ENCODE results near the gene SCAF8. TPM values are rescaled to one million over a fixed set of nuclear protein-coding genes. Genes with fewer than 3 reads are reported as not detected.
A peak's percentile ranks its signal among the peaks of the same experiment; 100 is the strongest.
"Not testable (repeated sequence)": the region's sequence is repeated elsewhere in the genome, so short reads cannot be mapped to it uniquely, and the experiment has no call there.

The SCAF8 gene
- total and polyA plus RNA-seq, 9 donors = 27.2 to 43.2 (median 34.3) TPM

- peak; percentile 6 for DNase-seq
- Histone ChIP-seq H3K36me3 (ENCODE audit: control insufficient read depth, insufficient read depth, low read length) (peaks cover 1% of the 10 kb centered on the region), H3K27me3 (ENCODE audit: control insufficient read depth, insufficient read depth, low read length) (no peaks in the 10 kb centered on the region), H3K4me3 (ENCODE audit: low read length) (no peak overlapping the region), H3K27ac (ENCODE audit: low read length) (no peak overlapping the region), H3K9me3 (replicated peaks; ENCODE audit: control insufficient read depth, low read depth, low read length) (peaks cover under 1% of the 10 kb centered on the region), H3K4me1 (ENCODE audit: control insufficient read depth, insufficient read depth, low read length) (peaks cover 10% of the 10 kb centered on the region)
- no CpG with 5 or more reads among the region's 3 CpGs for WGBS (ENCODE audit: insufficient coverage)
These were observed 33.9 kb downstream of the SCAF8 start for GRCh38 chr6:154767003-154767723.

DNA sequence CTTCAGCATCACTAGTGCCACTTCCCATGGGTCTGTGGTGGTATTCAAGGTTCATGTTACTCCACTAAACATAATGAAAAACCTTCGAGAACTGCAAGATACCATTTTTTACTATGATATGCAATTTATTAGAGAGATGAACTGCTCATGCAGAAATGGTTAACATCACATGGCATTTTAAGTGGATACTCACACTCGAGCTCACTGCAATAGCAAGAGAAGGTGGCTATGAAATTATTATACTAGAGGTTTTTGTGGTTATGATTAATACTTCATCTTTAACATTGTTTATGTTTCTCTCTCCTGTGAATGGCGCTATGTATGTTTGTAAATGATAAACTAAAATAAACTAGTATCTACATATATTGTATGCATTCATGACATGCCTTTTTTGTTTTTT lies 35.1 kb downstream of the SCAF8 start:
- no peaks in the 10 kb centered on the region for H3K27me3 ChIP-seq (ENCODE audit: control insufficient read depth, insufficient read depth, low read length)
- WGBS (ENCODE audit: insufficient coverage) = no CpG with 5 or more reads among the region's 3 CpGs
- H3K27ac ChIP-seq (ENCODE audit: low read length) = no peak overlapping the region
- peaks cover 10% of the 10 kb centered on the region for H3K4me1 ChIP-seq (ENCODE audit: control insufficient read depth, insufficient read depth, low read length)
- no peaks in the 10 kb centered on the region for H3K36me3 ChIP-seq (ENCODE audit: control insufficient read depth, insufficient read depth, low read length)
- H3K4me3 ChIP-seq (ENCODE audit: low read length) = no peak overlapping the region
- DNase-seq = no peak
- H3K9me3 ChIP-seq (replicated peaks; ENCODE audit: control insufficient read depth, low read depth, low read length) = no peaks in the 10 kb centered on the region

DNA sequence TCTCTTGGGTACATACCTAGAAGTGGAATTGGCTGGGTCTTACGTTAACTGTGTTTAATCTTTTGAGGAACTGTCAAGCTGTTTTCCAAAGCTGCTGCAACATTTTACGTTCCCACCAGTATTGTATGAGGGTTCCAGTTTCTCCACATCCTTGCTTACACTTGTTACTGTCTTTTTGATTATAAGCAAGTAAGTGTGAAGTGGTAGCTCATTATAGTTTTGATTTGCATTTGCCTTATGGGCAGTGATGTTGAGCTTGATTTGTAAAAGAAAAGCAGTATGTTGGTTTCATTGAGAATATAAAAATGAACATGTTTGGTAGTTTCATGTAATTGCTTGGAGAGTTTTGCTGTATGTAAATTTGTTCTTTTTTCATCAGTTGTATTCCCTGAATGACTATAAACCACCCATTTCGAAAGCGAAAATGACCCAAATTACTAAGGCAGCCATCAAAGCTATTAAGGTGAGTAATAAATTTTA lies 40.4 kb downstream of the SCAF8 start:
- H3K36me3 ChIP-seq (ENCODE audit: control insufficient read depth, insufficient read depth, low read length) = peaks cover 8% of the 10 kb centered on the region
- H3K27me3 ChIP-seq (ENCODE audit: control insufficient read depth, insufficient read depth, low read length) = no peaks in the 10 kb centered on the region
- no peaks in the 10 kb centered on the region for H3K9me3 ChIP-seq (replicated peaks; ENCODE audit: control insufficient read depth, low read depth, low read length)
- no peak overlapping the region for H3K27ac ChIP-seq (ENCODE audit: low read length)
- 88% methylated on average over 1 of the region's 4 CpGs for WGBS (ENCODE audit: insufficient coverage)
- H3K4me3 ChIP-seq (ENCODE audit: low read length) = no peak overlapping the region
- no peaks in the 10 kb centered on the region for H3K4me1 ChIP-seq (ENCODE audit: control insufficient read depth, insufficient read depth, low read length)
- no peak for DNase-seq

DNA sequence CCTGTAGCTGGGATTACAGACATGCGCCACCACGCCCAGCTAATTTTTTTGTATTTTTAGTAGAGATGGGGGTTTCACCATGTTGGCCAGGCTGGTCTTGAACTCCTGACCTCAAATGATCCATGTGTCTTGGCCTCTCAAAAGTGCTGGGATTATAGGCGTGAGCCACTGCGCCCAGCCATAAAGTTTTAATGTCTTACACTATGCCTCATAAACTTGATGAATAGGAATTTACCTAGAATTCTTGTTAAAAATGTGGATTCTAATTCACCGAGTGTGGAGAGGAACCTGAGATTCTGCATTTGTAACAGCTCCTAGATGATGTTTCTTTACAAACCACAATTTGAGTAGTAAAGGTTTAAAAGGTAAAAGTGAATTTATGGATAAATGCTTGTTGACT lies 45.9 kb downstream of the SCAF8 start:
- no CpG with 5 or more reads among the region's 5 CpGs for WGBS (ENCODE audit: insufficient coverage)
- H3K4me3 ChIP-seq (ENCODE audit: low read length); H3K9me3 ChIP-seq (replicated peaks; ENCODE audit: control insufficient read depth, low read depth, low read length); H3K27ac ChIP-seq (ENCODE audit: low read length); DNase-seq; H3K4me1 ChIP-seq (ENCODE audit: control insufficient read depth, insufficient read depth, low read length); H3K27me3 ChIP-seq (ENCODE audit: control insufficient read depth, insufficient read depth, low read length): not testable (repeated sequence)
- peaks cover 19% of the 10 kb centered on the region for H3K36me3 ChIP-seq (ENCODE audit: control insufficient read depth, insufficient read depth, low read length)

- no CpG with 5 or more reads among the region's 4 CpGs for WGBS (ENCODE audit: insufficient coverage)
- H3K4me3 ChIP-seq (ENCODE audit: low read length) = no peak overlapping the region
- peaks cover 16% of the 10 kb centered on the region for H3K36me3 ChIP-seq (ENCODE audit: control insufficient read depth, insufficient read depth, low read length)
- H3K27ac ChIP-seq (ENCODE audit: low read length) = no peak overlapping the region
- DNase-seq = no peak
- H3K9me3 ChIP-seq (replicated peaks; ENCODE audit: control insufficient read depth, low read depth, low read length) = no peaks in the 10 kb centered on the region
- H3K4me1 ChIP-seq (ENCODE audit: control insufficient read depth, insufficient read depth, low read length) = no peaks in the 10 kb centered on the region
- H3K27me3 ChIP-seq (ENCODE audit: control insufficient read depth, insufficient read depth, low read length) = no peaks in the 10 kb centered on the region
These were observed 49.0 kb downstream of the SCAF8 start for GRCh38 chr6:154782193-154782592.

- no peak for DNase-seq
- Histone ChIP-seq H3K9me3 (replicated peaks; ENCODE audit: control insufficient read depth, low read depth, low read length) (no peaks in the 10 kb centered on the region), H3K4me1 (ENCODE audit: control insufficient read depth, insufficient read depth, low read length) (no peaks in the 10 kb centered on the region), H3K4me3 (ENCODE audit: low read length) (no peak overlapping the region), H3K27me3 (ENCODE audit: control insufficient read depth, insufficient read depth, low read length) (no peaks in the 10 kb centered on the region), H3K36me3 (ENCODE audit: control insufficient read depth, insufficient read depth, low read length) (peaks cover 16% of the 10 kb centered on the region), H3K27ac (ENCODE audit: low read length) (no peak overlapping the region)
- WGBS (ENCODE audit: insufficient coverage) = no CpG with 5 or more reads among the region's 2 CpGs
These were observed 50.0 kb downstream of the SCAF8 start for GRCh38 chr6:154783229-154783628.

GRCh38 chr6:154785075-154785474 lies 51.9 kb downstream of the SCAF8 start:
- peaks cover 11% of the 10 kb centered on the region for H3K36me3 ChIP-seq (ENCODE audit: control insufficient read depth, insufficient read depth, low read length)
- DNase-seq = no peak
- no peak overlapping the region for H3K4me3 ChIP-seq (ENCODE audit: low read length)
- no peak overlapping the region for H3K27ac ChIP-seq (ENCODE audit: low read length)
- H3K27me3 ChIP-seq (ENCODE audit: control insufficient read depth, insufficient read depth, low read length) = no peaks in the 10 kb centered on the region
- no CpG with 5 or more reads among the region's 2 CpGs for WGBS (ENCODE audit: insufficient coverage)
- H3K4me1 ChIP-seq (ENCODE audit: control insufficient read depth, insufficient read depth, low read length) = no peaks in the 10 kb centered on the region
- H3K9me3 ChIP-seq (replicated peaks; ENCODE audit: control insufficient read depth, low read depth, low read length) = no peaks in the 10 kb centered on the region

DNA sequence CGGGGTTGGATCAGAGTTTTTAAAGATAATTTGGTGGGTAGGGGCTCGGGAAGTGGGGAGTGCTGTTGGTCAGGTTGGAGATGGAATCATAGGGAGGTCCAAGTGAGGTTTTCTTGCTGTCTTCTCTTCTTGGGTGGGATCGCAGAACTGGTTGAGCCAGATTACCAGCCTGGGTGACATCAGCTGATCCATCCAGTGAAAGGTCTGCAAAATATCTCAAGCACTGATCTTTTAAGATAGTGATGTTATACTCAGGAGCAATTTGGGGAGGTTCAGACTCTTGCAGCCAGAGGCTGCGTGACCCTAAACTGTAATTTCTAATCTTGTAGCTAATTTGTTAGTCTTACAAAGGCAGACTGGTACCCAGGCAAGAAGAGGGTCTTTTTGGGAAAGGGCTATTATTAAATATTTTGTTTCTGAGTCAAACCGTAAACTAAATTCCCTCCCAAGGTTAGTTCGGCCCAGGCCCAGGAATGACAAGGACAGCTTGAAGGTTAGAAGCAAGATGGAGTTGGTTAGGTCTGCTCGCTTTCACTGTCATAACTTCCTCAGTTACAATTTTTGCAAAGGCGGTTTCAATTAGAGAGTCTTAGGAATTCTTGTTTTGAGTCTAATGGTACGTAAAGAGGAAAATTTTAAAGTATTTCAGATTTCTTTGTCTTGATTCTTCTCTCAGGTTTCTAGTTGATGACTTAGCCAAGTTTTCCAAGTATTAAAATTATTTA lies 53.1 kb downstream of the SCAF8 start:
- H3K27me3 ChIP-seq (ENCODE audit: control insufficient read depth, insufficient read depth, low read length) = no peaks in the 10 kb centered on the region
- H3K36me3 ChIP-seq (ENCODE audit: control insufficient read depth, insufficient read depth, low read length) = peaks cover 9% of the 10 kb centered on the region
- no peak for DNase-seq
- no peak overlapping the region for H3K27ac ChIP-seq (ENCODE audit: low read length)
- no peak overlapping the region for H3K4me3 ChIP-seq (ENCODE audit: low read length)
- H3K9me3 ChIP-seq (replicated peaks; ENCODE audit: control insufficient read depth, low read depth, low read length) = no peaks in the 10 kb centered on the region
- 100% methylated on average over 2 of the region's 9 CpGs for WGBS (ENCODE audit: insufficient coverage)
- no peaks in the 10 kb centered on the region for H3K4me1 ChIP-seq (ENCODE audit: control insufficient read depth, insufficient read depth, low read length)

DNA sequence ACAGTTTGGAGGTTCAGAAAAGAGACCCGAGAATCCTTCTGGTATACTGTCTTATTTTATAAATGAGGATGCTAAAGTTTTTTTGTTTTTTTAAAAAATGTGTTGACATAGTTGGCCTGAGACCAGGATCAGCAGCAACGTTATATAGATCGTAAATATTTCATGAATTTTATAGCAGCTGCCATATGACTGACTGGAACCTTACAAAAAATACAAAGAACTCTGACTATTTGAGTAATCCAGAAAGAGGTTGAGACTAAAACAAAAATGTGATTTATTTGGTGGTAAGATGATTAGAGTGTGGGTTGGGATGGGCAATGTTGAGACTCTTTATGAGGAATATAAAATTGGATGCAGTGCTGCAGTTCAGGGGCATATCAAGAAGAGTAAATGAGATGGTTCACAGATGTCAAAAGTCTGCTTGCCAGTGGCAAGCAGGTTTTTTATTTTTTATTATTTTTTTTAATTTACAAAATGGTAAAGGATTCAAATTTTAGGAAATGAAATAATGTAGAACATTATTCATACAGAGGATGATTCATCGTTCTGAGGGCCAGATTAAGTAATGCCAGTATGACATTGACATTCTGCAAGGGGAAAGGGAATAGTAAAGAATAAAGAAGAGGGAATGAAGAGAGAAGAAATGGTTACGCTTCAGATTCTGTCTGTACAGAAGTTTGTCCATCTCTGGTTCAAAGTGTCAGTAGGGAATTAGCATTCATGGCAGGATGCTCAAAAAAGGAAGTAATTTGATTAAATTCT lies 58.5 kb downstream of the SCAF8 start:
- H3K27ac ChIP-seq (ENCODE audit: low read length) = no peak overlapping the region
- no CpG with 5 or more reads among the region's 5 CpGs for WGBS (ENCODE audit: insufficient coverage)
- DNase-seq = no peak
- H3K36me3 ChIP-seq (ENCODE audit: control insufficient read depth, insufficient read depth, low read length) = peaks cover 20% of the 10 kb centered on the region
- H3K4me3 ChIP-seq (ENCODE audit: low read length) = no peak overlapping the region
- H3K27me3 ChIP-seq (ENCODE audit: control insufficient read depth, insufficient read depth, low read length) = no peaks in the 10 kb centered on the region
- H3K4me1 ChIP-seq (ENCODE audit: control insufficient read depth, insufficient read depth, low read length) = no peaks in the 10 kb centered on the region
- H3K9me3 ChIP-seq (replicated peaks; ENCODE audit: control insufficient read depth, low read depth, low read length) = no peaks in the 10 kb centered on the region

GRCh38 chr6:154792325-154792724 lies 59.1 kb downstream of the SCAF8 start:
- H3K4me3 ChIP-seq (ENCODE audit: low read length) = no peak overlapping the region
- H3K36me3 ChIP-seq (ENCODE audit: control insufficient read depth, insufficient read depth, low read length) = peaks cover 18% of the 10 kb centered on the region
- no peaks in the 10 kb centered on the region for H3K4me1 ChIP-seq (ENCODE audit: control insufficient read depth, insufficient read depth, low read length)
- H3K27me3 ChIP-seq (ENCODE audit: control insufficient read depth, insufficient read depth, low read length) = no peaks in the 10 kb centered on the region
- DNase-seq = no peak
- H3K9me3 ChIP-seq (replicated peaks; ENCODE audit: control insufficient read depth, low read depth, low read length) = no peaks in the 10 kb centered on the region
- no peak overlapping the region for H3K27ac ChIP-seq (ENCODE audit: low read length)
- WGBS (ENCODE audit: insufficient coverage) = no CpG with 5 or more reads among the region's 4 CpGs

Measured in muscle of leg (tissue), 11 donors.